NCI-H2029 (cell line): ENCODE measurements around the gene NUTM2G.
"Not testable (repeated sequence)": the region's sequence is repeated elsewhere in the genome, so short reads cannot be mapped to it uniquely, and the experiment has no call there.

Experiments
- DNase-seq: peaks from one replicate; lab custom pipeline; 2025; lab: John Stamatoyannopoulos, UW

NUTM2G gene

GRCh38 chr9:96949346-96949745, 20.7 kb downstream of the NUTM2G start:
- not testable (repeated sequence) for DNase-seq

- not testable (repeated sequence) for DNase-seq
Observed at GRCh38 chr9:96950539-96950938, 21.9 kb downstream of the NUTM2G start.

GRCh38 chr9:96967591-96967990, 38.9 kb downstream of the NUTM2G start:
- not testable (repeated sequence) for DNase-seq

GRCh38 chr9:96972552-96972951, 43.9 kb downstream of the NUTM2G start:
- DNase-seq, result not testable (repeated sequence)

GRCh38 chr9:96974037-96974436, 45.4 kb downstream of the NUTM2G start:
- DNase-seq, result not testable (repeated sequence)

- not testable (repeated sequence) for DNase-seq
Observed at GRCh38 chr9:96983496-96984122, 55.0 kb downstream of the NUTM2G start.

DNA sequence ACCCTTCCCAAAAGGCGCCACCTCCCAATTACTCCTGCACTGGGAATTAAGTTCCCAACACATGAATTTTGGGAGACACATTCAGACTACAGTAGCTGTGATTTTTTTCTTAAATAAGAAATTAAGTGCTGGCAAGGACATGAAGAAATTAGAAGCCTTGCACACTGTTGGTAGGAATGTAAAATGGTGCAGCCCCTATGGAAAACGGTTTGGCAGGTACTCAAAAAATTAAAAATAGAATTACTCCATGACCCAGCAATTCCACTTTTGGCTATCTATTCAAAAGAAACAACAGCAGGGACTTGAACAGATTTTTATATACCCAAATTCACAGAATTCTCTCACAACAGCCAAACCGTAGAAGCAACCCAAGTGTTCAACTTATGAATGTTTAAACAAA, 55.5 kb downstream of the NUTM2G start:
- not testable (repeated sequence) for DNase-seq

GRCh38 chr9:96984887-96985286, 56.2 kb downstream of the NUTM2G start:
- DNase-seq, result not testable (repeated sequence)
